ENCODE data around the gene NELFA.

DNA sequence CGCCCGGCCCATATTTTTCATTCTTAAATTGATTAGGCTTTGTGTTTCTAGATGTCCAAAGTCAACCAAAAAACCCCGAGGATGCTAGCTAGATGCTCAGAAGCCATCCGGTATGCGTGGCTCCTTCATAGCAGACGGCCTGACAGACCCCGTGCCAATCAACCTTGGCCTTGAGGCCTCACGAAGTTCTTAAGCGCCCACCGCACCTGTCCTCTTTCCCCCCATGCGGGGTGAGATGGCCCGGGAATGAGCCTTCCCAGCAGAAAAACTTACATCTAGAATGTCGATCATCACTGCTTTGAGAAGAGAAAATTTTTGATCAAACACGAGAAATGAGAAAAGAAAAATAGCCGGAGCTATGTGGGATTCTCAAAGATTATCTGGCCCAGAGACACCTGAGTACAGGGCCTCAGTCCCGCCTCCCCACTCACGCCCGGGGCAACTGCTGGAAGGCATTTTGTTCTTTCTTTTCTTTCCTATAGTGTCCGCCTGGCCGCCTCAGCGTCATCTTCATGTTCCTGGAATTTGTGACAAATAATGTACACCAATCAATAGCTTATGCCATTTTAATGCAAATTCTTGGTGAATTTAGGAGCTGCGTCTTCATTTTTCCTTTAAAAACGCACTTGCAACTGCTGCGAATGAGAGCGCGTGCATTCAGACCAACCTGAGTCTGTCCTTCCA, 48.8 kb upstream of the NELFA start:
- TF ChIP-seq SIN3A (IDR thresholded peaks at IDR 0.05; ENCODE audit: borderline replicate concordance, insufficient read depth, low read length) (no peak), POLR2AphosphoS5 (IDR thresholded peaks at IDR 0.05; ENCODE audit: low read depth, low read length) (no peak), TAF1 (IDR thresholded peaks at IDR 0.05; ENCODE audit: borderline replicate concordance, insufficient read depth, low read length) (no peak), FOXP2 (optimal IDR thresholded peaks at IDR 0.05; ENCODE audit: borderline replicate concordance, extremely low read depth, extremely low read length, insufficient read depth) (no peak)
- TF ChIP-seq, protein P1, sequence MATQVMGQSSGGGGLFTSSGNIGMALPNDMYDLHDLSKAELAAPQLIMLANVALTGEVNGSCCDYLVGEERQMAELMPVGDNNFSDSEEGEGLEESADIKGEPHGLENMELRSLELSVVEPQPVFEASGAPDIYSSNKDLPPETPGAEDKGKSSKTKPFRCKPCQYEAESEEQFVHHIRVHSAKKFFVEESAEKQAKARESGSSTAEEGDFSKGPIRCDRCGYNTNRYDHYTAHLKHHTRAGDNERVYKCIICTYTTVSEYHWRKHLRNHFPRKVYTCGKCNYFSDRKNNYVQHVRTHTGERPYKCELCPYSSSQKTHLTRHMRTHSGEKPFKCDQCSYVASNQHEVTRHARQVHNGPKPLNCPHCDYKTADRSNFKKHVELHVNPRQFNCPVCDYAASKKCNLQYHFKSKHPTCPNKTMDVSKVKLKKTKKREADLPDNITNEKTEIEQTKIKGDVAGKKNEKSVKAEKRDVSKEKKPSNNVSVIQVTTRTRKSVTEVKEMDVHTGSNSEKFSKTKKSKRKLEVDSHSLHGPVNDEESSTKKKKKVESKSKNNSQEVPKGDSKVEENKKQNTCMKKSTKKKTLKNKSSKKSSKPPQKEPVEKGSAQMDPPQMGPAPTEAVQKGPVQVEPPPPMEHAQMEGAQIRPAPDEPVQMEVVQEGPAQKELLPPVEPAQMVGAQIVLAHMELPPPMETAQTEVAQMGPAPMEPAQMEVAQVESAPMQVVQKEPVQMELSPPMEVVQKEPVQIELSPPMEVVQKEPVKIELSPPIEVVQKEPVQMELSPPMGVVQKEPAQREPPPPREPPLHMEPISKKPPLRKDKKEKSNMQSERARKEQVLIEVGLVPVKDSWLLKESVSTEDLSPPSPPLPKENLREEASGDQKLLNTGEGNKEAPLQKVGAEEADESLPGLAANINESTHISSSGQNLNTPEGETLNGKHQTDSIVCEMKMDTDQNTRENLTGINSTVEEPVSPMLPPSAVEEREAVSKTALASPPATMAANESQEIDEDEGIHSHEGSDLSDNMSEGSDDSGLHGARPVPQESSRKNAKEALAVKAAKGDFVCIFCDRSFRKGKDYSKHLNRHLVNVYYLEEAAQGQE (IDR thresholded peaks at IDR 0.05; ENCODE audit: insufficient read depth in 1 of 2, low read depth in 2 of 2, low read length in 2 of 2), result no peak

All from PFSK-1 (cell line).